HG02973 (cell line): Measurements from ENCODE around the gene NRXN2.

Source experiments
- ATAC-seq: cut with Tn5 transposase; IDR thresholded peaks from one replicate; pipeline ENCODE4 v1.9.1; 2021; ENCODE audit warnings: moderate library complexity; ENCODE audit not compliant: unreplicated experiment

NRXN2 gene

GRCh38 chr11:64723117-64723906 lies at the start of gene NRXN2:
TSS of gene NRXN2 (minus strand) at chr11:64723197. CDS start at chr11:64713699, 9,498 bp downstream.
- ATAC-seq: peak; percentile 81

DNA sequence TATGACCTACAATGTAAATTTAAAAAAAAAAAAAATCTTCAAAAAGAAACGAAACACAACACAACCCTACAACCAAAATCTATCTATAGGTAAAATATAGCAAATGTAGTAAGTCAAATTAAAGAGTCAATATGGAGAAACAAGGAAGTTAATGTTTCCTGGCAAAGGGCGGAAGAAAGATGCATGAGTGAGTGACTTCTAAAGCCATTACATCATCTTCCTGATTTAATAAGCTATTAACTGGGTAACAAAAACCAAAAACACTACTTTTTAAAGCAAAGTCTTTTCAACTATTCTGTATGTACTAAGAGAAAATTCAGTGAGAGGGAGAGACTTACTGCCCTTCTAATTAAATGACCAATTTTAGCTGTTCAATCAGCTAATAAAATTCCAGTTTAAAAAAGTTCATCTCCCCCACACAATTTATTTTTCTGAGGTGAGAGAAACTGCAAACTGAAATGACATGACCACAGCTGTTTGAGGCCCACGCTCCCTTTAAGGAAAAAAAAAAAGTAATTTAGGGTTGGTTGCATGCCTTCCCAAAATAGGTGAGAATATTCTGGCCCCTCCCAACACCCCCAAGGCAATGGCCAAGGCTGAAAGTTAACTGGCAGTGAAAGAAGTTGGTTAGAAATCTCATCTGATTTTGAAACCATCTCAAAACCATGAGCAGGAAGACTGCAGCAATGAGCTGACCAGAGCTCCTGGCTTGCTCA lies 49.5 kb upstream of the NRXN2 start:
- no peak for ATAC-seq

DNA sequence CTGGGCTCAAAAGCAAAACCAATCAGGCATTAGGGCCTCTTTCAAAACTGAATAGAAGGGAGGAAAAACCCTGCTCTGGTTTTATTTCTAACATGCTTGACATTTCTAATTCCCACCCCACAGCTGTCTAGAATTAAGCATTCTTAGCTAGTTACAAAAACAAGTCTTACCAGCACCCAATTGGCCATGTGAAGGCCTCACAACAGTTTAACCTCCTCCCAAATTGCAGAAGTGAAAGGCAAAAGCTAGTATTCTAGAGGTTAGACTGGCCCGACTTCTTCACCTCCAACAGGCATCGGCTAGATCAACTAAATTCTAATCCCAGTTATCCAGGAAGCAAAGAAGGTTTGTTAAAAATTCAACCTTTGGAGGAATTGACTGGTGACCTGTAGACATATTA lies 48.9 kb upstream of the NRXN2 start:
- no peak for ATAC-seq

GRCh38 chr11:64770120-64770519 lies 47.1 kb upstream of the NRXN2 start:
- ATAC-seq: no peak

GRCh38 chr11:64769283-64769682 lies 46.3 kb upstream of the NRXN2 start:
- ATAC-seq: no peak

- ATAC-seq: no peak
Observed at GRCh38 chr11:64768300-64768694, 45.3 kb upstream of the NRXN2 start.

DNA sequence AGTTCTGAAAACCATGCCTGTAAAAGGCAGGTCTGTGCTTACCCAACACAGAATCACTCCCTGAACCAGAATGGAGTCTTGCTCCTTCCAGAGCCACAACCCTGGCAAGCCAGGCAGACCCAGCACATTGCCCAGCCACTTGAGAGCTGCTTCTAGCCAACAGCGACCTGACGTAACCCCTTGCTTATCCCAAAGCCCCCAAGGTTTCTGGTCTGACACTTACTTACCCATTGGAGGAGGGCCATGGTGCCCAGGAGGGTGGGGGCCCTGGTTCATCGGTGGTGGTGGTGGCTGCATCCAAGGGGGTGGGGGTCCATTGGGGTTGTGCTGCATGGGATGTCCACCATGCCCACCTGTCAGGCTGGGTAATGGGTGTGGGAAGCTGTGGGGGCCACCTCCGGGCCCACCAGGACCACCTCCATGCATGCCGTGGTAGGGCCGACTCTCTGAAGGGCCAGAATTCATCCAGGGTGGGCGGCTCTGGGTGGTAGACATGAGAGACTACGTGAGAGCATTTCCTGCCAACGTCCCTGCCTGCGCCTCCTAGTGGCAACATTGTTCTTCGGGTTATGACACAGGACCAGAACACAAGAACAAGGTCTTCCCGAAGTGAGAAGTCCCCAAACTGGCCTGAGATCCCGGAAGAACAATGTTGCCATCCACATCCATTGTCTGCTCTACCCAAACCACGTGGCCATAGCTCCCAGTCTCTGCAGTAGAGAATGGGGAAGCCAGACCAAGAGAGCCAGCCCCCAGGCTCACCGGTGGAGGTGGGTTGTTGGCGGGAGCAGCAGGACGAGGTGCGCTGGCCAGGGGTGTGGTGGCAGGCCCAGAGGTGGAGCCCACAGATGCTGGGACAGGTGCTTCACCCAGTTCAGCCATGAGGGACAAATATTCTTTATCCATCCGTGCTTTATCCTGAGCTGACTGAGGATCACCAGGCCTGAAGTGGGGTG lies 44.6 kb upstream of the NRXN2 start:
- no peak for ATAC-seq

DNA sequence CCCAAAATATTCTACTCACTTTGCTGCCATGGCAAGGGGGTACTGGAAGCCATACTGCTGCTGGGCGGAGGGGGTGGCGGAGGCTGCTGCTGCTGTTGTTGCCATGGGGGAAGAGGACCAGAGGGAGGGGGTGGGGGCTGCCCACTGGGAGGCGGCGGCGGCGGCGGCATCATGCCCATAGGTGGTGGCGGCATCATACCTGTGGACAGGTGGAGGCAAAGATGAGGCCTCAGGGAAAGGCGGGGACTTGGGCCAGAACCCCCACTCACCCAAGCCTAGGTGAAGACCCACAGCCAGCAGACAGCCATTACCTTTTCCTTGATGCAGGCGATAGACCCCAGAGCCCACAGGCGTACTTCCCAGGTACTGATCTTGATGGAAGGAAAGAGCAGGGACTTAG lies 43.9 kb upstream of the NRXN2 start:
- ATAC-seq: no peak

DNA sequence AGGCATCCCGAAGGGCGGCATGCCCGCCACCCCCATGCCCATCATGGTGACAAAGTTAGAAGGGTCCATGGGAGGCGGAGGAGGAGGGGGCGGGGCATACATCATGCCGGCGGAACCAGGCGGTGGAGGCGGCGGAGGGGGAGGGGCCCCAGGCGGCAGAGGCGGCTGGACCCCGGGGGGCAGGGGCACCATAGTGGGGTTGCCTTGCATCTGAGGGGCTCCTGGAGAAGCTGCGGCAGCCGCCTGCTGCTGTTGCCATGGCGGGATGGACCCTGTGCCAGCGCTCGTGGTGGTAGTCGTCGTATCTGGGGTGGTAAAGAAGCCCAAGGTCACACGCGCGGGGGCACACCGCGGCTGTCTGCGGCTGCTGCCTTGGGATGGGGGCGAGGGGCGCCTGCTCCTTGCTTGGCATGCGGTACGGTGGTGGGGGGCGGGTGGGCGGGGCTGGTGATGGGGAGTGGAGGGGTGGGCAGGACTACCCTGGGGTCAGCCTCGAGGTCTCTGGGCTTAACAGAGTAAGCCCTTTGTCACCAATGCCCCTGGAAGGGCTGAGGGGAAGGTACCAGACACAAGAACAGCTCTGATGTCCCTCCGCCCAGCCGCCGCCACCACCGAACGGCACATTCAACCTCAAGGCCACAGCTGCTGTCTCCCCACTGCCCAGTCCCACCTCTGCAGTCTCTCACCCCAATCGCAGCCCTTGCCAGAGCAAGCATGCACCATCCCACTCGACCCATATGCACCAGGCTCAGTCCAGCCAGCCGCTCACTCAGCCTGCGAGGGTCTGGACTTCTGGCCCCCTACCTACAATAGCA lies 43.1 kb upstream of the NRXN2 start:
- ATAC-seq: no peak

DNA sequence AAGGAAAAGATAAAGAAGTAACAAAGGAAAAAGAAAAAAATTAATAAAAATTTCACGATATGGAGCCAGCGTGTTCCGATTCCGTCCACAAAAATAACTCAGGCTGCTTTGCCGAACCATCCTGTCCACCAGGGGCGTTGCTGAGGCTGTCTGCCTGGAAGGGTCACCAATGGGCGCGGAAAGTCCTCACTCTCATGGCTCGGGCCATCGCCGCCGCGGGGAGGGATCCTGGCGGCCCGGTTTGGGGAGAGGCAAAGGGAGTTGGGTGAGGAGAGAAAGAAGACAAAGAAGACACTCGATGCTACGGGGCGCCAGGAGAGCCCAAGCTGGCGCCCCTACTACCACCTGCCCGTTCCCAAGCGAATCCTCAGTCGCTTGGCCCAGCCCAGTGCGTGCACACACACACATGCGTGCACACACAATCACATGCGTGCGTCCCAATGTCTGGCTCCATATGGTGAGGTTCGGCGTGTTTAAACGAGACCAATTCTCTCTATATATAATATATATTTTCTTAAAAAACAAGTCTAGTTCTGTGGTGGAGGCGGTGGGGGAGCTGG lies 42.4 kb upstream of the NRXN2 start:
- no peak for ATAC-seq

- ATAC-seq: no peak
Observed at GRCh38 chr11:64764753-64765152, 41.8 kb upstream of the NRXN2 start.

DNA sequence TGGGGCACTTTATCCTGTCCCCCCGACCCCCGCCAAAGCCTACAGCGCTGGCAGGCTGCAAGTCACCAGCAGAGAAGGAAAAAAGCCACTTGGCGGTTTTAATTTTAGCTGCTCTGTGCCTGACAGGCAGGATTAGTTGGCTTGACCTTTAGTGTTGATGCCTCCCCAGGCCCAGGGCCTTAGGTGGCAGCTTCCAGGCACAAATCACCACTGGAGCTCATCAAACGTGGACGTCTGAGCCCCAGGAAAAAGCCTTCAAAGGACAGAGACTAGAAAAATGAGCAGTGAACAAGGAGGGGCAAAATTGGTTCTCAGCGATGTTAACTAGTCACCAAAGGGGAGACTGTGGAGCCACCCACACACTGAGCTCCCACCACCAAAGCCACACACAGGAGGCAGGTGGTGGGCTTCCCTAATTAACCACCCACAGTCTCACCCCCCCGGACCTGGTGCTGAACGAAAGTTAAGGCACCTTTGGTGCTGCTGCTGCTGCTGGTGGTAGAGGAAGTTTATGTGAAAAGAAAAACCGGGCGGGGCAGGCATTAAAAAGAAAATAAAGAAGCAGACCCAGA lies 41.1 kb upstream of the NRXN2 start:
- ATAC-seq: no peak

- no peak for ATAC-seq
Observed at GRCh38 chr11:64763526-64764039, 40.6 kb upstream of the NRXN2 start.

GRCh38 chr11:64762674-64763525 lies 39.9 kb upstream of the NRXN2 start:
- ATAC-seq: no peak

- ATAC-seq: no peak
Observed at GRCh38 chr11:64762277-64762673, 39.3 kb upstream of the NRXN2 start.

GRCh38 chr11:64760759-64761420 lies 37.9 kb upstream of the NRXN2 start:
- ATAC-seq: no peak

DNA sequence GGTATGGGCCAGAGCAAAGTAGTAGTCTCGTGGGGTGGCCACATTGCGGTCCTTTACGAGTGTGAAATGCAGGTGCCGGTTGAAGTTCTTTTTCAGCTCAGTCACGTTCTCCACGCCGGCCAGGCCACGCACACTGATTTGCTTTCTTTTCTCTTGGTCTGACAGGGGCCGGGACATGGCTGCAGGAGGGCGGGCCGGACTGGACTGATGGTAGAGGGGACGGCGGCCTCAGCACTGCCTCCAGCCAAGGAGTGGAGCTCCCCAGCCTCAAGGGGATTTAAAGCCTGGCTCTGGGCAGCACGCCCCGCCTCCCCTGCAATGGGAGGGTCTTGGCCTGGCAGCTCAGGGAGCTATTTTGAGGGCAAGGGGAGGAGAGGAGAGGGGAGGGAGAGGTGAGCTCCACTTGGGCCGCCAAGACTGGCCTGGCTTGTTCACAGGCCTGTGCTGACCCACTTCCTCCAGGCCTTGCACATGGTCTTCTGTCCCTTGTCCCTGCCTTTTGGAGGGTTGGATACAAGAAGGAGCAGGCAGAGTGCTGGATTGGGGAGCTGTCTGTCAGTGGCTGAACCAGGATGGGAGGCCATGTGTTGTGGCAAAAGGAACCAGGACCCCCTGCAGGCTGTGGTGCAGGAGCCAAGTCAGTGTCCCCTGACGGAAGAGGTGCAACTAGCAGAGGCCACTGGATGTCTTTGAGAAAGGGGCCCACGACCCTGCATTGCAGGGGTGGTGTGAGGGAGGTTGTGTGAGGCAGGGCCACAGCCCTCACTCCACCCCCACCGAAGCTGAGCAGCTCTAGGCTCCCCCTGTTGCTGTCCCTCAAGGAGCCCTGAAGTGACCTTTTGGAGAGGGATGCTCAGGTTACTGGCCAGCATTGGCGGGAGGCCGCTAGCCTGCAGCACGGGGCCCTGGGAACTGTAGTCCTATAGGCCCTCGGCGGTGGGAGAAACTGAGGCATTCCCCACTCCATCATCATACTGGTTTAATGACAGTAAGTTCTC lies 37.0 kb upstream of the NRXN2 start, which contains the start of gene PYGM:
Gene PYGM, minus strand, starts transcription at position 253 of the 998 bp plus-strand sequence. Its CDS starts 76 bp downstream, at position 177.
- ATAC-seq: no peak
